C4-2B (cell line): ENCODE results near the gene TTC16.

Experiments used
- ZFX ChIP-seq: fragments of 450-650 bp; IDR thresholded peaks from 2 replicates; pipeline ENCODE4 v1.6.1; 2017
- TF ChIP-seq, protein P1 (sequence below): fragments of 450-650 bp; conservative IDR thresholded peaks from 2 replicates; pipeline ENCODE4 v1.5.1; 2017; ENCODE audit warnings: mild to moderate bottlenecking

DNA sequence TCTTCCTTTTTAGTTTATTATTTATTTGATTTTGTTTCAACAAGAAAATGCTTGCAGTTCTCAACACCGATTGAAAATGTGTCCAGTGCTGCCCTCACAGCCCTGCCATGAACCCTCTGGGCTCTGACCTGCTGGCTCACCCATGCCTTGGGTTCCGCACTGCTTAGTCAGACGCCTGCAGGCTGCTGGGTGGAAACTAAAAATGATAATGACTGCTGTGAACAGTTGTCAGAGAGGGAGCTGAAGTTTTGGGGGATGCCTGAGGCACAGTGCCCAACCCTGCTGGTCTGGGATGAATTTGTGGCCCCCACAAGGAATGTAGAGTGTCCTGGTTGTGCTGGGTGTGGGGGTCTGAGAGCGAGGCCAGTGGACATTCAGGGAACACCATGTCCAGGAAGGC, 31.3 kb upstream of the TTC16 start:
- TF ChIP-seq, protein P1, sequence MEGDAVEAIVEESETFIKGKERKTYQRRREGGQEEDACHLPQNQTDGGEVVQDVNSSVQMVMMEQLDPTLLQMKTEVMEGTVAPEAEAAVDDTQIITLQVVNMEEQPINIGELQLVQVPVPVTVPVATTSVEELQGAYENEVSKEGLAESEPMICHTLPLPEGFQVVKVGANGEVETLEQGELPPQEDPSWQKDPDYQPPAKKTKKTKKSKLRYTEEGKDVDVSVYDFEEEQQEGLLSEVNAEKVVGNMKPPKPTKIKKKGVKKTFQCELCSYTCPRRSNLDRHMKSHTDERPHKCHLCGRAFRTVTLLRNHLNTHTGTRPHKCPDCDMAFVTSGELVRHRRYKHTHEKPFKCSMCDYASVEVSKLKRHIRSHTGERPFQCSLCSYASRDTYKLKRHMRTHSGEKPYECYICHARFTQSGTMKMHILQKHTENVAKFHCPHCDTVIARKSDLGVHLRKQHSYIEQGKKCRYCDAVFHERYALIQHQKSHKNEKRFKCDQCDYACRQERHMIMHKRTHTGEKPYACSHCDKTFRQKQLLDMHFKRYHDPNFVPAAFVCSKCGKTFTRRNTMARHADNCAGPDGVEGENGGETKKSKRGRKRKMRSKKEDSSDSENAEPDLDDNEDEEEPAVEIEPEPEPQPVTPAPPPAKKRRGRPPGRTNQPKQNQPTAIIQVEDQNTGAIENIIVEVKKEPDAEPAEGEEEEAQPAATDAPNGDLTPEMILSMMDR, result no peak
- TF ChIP-seq ZFX, result no peak
